ENCODE results near the gene CCT6A.
"Not testable (repeated sequence)": the region's sequence is repeated elsewhere in the genome, so short reads cannot be mapped to it uniquely, and the experiment has no call there.

Gene CCT6A

DNA sequence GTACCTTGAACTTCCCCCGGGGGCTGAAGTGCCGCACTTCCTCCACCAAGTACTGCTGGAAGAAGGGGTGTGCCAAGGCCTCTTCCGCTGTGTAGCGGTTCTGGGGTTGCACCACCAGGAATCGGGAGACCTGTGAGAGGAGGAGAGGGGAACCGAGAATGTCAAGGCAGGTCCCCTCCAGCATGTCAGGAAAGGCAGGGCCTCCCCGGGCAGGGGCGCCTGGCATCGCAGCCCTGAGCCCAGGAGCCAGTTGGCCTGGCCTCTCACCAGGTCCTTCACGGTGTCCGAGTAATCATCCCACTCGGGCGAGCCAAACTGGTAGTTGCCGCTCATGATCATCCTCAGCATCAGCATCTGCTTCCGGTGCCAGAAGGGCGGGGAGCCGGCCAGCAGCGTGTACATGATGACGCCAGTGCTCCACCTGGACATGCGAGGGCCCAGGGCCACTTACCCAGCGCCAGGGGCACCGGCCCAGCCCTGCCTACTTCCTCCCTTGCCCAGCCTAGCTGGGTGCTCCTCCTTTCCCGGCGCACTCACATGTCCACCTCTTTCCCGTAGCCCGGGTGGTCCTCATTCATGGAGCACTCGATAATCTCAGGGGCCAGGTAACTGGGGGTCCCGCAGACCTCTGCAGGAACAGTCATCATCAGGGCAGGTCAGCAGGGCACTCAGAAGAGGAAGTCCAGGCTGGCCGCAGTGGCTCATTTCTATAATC is 30.2 kb downstream of the CCT6A start:
- H3K4me3 ChIP-seq (ENCODE audit: low read depth, low read length) = no peak overlapping the region
- no peak for DNase-seq (ENCODE audit: low read depth)
- TF ChIP-seq, protein P1, sequence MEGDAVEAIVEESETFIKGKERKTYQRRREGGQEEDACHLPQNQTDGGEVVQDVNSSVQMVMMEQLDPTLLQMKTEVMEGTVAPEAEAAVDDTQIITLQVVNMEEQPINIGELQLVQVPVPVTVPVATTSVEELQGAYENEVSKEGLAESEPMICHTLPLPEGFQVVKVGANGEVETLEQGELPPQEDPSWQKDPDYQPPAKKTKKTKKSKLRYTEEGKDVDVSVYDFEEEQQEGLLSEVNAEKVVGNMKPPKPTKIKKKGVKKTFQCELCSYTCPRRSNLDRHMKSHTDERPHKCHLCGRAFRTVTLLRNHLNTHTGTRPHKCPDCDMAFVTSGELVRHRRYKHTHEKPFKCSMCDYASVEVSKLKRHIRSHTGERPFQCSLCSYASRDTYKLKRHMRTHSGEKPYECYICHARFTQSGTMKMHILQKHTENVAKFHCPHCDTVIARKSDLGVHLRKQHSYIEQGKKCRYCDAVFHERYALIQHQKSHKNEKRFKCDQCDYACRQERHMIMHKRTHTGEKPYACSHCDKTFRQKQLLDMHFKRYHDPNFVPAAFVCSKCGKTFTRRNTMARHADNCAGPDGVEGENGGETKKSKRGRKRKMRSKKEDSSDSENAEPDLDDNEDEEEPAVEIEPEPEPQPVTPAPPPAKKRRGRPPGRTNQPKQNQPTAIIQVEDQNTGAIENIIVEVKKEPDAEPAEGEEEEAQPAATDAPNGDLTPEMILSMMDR (IDR thresholded peaks at IDR 0.05; ENCODE audit: control insufficient read depth, extremely low read depth, insufficient read depth) = no peak

DNA sequence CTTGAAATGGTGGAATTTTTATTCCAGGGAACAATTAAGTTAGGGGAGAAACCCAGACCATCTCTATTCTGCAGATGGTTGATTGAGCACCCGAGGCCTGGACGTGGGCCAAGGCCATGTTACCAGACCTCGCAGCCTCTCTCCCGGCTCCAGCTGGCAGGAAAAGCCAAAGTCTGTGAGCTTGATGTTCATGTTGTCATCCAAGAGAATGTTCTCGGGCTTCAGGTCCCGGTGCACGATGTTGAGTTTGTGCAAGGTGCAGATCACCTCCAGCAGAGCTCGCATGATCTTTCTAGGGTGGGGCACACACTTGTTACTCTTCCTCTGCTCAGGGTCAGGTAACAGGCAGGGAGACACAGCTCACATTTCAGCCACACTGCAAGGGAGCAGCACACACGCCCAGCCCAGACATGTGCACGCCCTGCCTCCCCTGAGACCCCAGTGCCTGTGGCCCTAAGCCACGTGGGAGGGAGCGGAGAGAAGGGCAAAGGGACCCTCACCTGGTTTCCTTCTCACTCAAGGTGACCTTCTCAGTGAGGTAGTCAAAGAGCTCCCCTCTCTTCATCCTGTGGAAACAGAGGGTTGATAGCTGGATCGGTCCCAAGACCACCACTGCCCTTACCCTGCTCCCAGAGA is 31.7 kb downstream of the CCT6A start:
- DNase-seq (ENCODE audit: low read depth) = no peak
- TF ChIP-seq, protein P1 (IDR thresholded peaks at IDR 0.05; ENCODE audit: control insufficient read depth, extremely low read depth, insufficient read depth) = no peak
- no peak overlapping the region for H3K4me3 ChIP-seq (ENCODE audit: low read depth, low read length)

DNA sequence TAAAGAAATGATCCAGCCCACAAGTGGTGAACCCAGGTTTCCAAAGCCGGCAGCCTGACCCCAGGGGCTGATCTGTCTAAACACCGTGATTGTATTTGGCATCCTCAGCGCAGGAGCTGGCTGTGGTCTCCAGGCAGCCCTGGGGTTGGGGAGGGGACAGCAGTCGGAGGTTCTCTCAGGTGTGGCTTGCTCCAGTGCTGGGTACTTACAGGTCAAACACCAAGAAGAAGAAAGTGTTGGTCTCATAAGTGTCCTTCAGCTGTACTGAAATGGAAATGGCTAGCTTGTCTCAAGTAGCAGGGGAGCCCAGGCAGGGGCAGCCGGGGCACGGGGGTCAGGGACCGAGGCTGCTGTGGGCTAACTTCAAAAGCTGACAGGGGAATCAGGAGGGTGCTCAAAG is 35.2 kb downstream of the CCT6A start:
- H3K4me3 ChIP-seq (ENCODE audit: low read depth, low read length) = no peak overlapping the region
- no peak for DNase-seq (ENCODE audit: low read depth)
- TF ChIP-seq, protein P1 (IDR thresholded peaks at IDR 0.05; ENCODE audit: control insufficient read depth, extremely low read depth, insufficient read depth) = no peak

DNA sequence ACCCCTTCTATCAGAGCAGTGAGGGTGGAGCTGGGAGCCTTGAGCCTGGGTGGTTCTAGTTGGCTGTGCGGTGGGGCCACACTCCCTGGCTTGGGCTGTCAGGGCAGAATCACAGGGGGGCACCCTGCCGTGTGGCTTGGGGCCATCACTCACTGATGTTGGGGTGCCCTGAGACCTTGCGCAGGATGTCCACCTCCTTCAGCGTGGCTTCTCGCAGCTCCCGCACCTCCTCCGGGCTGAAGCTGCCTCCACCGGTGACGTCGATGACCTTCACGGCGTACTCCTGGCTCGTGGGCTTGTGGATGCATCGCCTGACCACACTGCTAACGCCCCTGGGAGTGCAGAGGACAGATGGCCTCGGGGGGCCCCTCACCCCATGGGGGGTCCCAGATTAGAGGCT is 35.9 kb downstream of the CCT6A start:
- TF ChIP-seq, protein P1 (IDR thresholded peaks at IDR 0.05; ENCODE audit: control insufficient read depth, extremely low read depth, insufficient read depth) = no peak
- no peak for DNase-seq (ENCODE audit: low read depth)
- no peak overlapping the region for H3K4me3 ChIP-seq (ENCODE audit: low read depth, low read length)

DNA sequence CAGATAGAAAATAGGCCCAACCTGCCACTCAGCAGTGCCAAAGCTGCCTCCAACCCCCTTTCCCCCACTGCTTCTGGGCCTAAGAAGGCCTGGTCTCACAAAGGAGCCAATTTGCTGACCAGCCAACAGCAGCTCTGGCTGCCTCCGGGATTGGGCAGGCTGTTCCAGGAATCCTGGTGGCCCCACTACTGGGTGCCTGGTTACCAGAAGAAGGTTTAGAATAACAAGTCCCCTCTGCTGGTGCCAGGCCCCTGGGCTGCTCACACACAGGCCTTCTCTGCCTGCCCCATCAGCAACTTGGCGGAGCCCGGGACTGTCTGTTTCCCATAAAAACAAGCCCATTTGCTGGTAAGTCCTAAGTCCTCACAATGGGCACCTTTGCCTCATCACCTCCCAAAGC is 40.0 kb downstream of the CCT6A start:
- DNase-seq (ENCODE audit: low read depth) = no peak
- no peak overlapping the region for H3K4me3 ChIP-seq (ENCODE audit: low read depth, low read length)
- TF ChIP-seq, protein P1 (IDR thresholded peaks at IDR 0.05; ENCODE audit: control insufficient read depth, extremely low read depth, insufficient read depth) = no peak

DNA sequence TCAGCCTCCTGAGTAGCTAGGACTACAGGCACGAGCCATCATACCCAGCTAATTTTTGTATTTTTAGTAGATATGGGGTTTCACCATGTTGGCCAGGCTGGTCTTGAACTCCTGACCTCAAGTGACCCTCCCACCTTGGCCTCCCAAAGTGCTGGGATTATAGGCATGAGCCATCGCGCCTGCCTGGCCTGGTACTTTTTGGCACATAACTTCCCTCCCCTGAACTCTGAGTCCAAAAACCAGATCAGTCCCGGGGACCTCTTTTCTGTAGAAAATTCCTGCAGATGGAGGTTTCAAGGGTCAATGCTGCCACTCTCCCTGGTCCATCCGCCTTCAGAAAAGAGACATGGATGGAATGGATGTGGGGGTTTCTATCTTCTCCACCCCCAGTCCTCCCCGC is 40.8 kb downstream of the CCT6A start:
- H3K4me3 ChIP-seq (ENCODE audit: low read depth, low read length) = peak overlapping the region; percentile 21; the same call in 1 of the 2 replicates
- DNase-seq (ENCODE audit: low read depth) = not testable (repeated sequence)

DNA sequence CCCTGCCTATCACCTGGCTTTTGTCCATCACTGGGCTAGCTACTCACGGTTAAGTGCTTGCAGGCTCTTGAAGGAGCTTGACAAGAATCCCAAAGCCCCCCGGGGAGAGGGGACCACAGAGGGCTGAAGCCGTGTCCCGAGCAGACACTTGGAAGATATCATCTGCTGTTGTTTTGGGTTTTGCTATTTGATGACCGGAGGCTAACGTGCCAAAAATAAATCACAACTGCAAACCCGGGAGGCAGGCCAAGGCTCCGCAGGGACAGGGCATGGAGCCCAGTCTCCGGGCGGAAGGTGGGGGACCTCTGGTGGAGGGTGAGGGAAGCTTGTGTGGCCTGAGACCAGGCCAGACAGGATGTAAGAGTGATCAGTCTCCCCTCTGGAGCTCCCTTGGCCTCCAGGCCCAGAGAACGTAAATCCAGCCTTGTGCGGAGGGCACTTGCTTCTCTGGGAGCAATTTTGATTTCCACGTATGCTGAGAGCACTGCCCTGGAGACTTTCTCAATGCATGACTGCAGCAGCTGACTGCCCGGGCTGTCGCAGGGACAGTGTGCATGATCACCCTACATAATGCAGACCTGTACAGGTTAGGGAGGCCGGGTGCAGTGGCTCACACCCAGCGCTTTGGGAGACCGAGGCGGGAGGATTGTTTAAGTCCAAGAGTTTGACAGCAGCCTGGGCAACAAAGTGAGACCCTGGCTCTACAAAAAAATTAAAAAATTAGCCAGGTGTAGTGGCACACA is 41.4 kb downstream of the CCT6A start, which contains the start of gene PHKG1:
Gene PHKG1, minus strand, starts transcription at position 164 of the 743 bp plus-strand sequence. CDS start 4,011 bp downstream, outside the sequence.
- DNase-seq (ENCODE audit: low read depth) = peak; percentile 84

More for the DNA sequence above, 41.4 kb downstream of the CCT6A start, which contains the start of gene PHKG1:
- TF ChIP-seq, protein P1 (IDR thresholded peaks at IDR 0.05; ENCODE audit: control insufficient read depth, extremely low read depth, insufficient read depth) = peak; percentile 72
- peak within 1 kb of the TSS; percentile 21; the same call in 1 of the 2 replicates for H3K4me3 ChIP-seq (ENCODE audit: low read depth, low read length)

All from LNCaP clone FGC (cell line).